K562 (cell line): Measurements from ENCODE around the gene FDX2. TPM values are rescaled to one million over a fixed set of nuclear protein-coding genes. Genes with fewer than 3 reads are reported as not detected.

Source experiments
- CBFA2T2 ChIP-seq: fragments of 450-650 bp; conservative IDR thresholded peaks from 2 replicates; pipeline ENCODE4 v1.6.1; 2017; ENCODE audit warnings: mild to moderate bottlenecking
- FOXA3 ChIP-seq, 2 experiments: fragments of 450-650 bp in 1 of 2; sonication (generic) in 1 of 2; formaldehyde crosslinking; IDR thresholded peaks in 1 of 2; conservative IDR thresholded peaks in 1 of 2; 2 replicates each; pipeline versions ENCODE4 v1.4.0 to v1.8.0; 2020 to 2022; ENCODE audit warnings: mild to moderate bottlenecking in 2 of 2, missing genetic modification reagents in 1 of 2
- GATAD2A ChIP-seq: fragments of 450-650 bp; IDR thresholded peaks from 2 replicates; pipeline ENCODE4 v1.6.1; 2017
- HCFC1 ChIP-seq: IDR thresholded peaks from 2 replicates; pipeline ENCODE4 v1.6.1; 2012; ENCODE audit warnings: low read depth, low read length, improper control_type of control experiment
- KLF6 ChIP-seq: fragments of 250-450 bp; sonication (Bioruptor Pico); IDR thresholded peaks from 2 replicates; pipeline ENCODE4 v1.4.0; 2020; ENCODE audit warnings: mild to moderate bottlenecking, moderate library complexity, borderline replicate concordance
- MECOM ChIP-seq: fragments of 250-450 bp; sonication (Bioruptor Pico); IDR thresholded peaks from 2 replicates; pipeline ENCODE4 v1.8.0; 2022; ENCODE audit warnings: inconsistent platforms
- NRF1 ChIP-seq, 2 experiments: fragments of 450-650 bp; IDR thresholded peaks in 1 of 2; conservative IDR thresholded peaks in 1 of 2; 2 replicates each; pipeline ENCODE4 v1.6.1; 2014; ENCODE audit warnings: mild to moderate bottlenecking in 2 of 2
- POLR2G ChIP-seq: fragments of 200-400 bp; formaldehyde crosslinking; IDR thresholded peaks from 2 replicates; pipeline ENCODE4 v1.6.1; 2017; ENCODE audit warnings: low read depth, mild to moderate bottlenecking, antibody characterized with exemption, low read length, moderate library complexity
- SIN3A ChIP-seq, 2 experiments: fragments of 150-350 bp in 1 of 2; IDR thresholded peaks; 2 replicates each; pipeline ENCODE4 v1.6.1; 2011 to 2016; ENCODE audit warnings: borderline replicate concordance in 2 of 2, low read depth in 2 of 2, low read length in 2 of 2, mild to moderate bottlenecking in 2 of 2, moderate library complexity in 2 of 2; ENCODE audit not compliant: control insufficient read depth in 1 of 2
- SREBF2 ChIP-seq: sonication (generic); formaldehyde crosslinking; IDR thresholded peaks from 2 replicates; pipeline ENCODE4 v1.4.0; 2020; ENCODE audit warnings: mild to moderate bottlenecking, missing genetic modification reagents
- SRF ChIP-seq, 2 experiments: fragments of 250-450, 450-650 bp in 1 of 2; sonication (Bioruptor Pico) in 1 of 2; sonication (generic) in 1 of 2; formaldehyde crosslinking; IDR thresholded peaks; 2 replicates each; pipeline versions ENCODE4 v1.5.0 to v1.5.1; 2020 to 2022; ENCODE audit warnings: mild to moderate bottlenecking in 1 of 2, missing genetic modification reagents in 1 of 2
- SUPT5H ChIP-seq: fragments of 450-650 bp; IDR thresholded peaks from 2 replicates; pipeline ENCODE4 v1.6.1; 2016
- TFE3 ChIP-seq: fragments of 450-650 bp; formaldehyde crosslinking; IDR thresholded peaks from 2 replicates; pipeline ENCODE4 v1.4.0; 2020; ENCODE audit warnings: mild to moderate bottlenecking, mixed read lengths
- THRAP3 ChIP-seq: fragments of 450-650 bp; IDR thresholded peaks from 2 replicates; pipeline ENCODE4 v1.6.1; 2016; ENCODE audit warnings: mild to moderate bottlenecking, inconsistent platforms, borderline replicate concordance
- VEZF1 ChIP-seq: fragments of 200-800 bp; sonication (Bioruptor generic); IDR thresholded peaks from 2 replicates; pipeline ENCODE4 v1.6.1; 2017; ENCODE audit warnings: missing genetic modification characterization, missing compliant biosample characterization
- ZBTB7A ChIP-seq: IDR thresholded peaks from 2 replicates; pipeline ENCODE4 v1.6.1; 2011; ENCODE audit warnings: low read depth, mild to moderate bottlenecking, low read length, moderate library complexity, borderline replicate concordance; ENCODE audit not compliant: control insufficient read depth
- ZNF124 ChIP-seq: sonication (generic); formaldehyde crosslinking; IDR thresholded peaks from 2 replicates; pipeline ENCODE4 v1.8.1; 2022; ENCODE audit warnings: missing genetic modification reagents
- ZNF184 ChIP-seq: sonication (generic); formaldehyde crosslinking; IDR thresholded peaks from 2 replicates; pipeline ENCODE4 v1.5.0; 2020; ENCODE audit warnings: missing genetic modification reagents
- ZNF224 ChIP-seq: sonication (generic); formaldehyde crosslinking; IDR thresholded peaks from 2 replicates; pipeline ENCODE4 v1.8.0; 2022; ENCODE audit warnings: mild to moderate bottlenecking, missing genetic modification reagents
- ZNF395 ChIP-seq: fragments of 200-800 bp; sonication (Bioruptor generic); IDR thresholded peaks from 2 replicates; pipeline ENCODE4 v1.6.1; 2017; ENCODE audit warnings: missing genetic modification characterization, missing compliant biosample characterization
- ZSCAN29 ChIP-seq: fragments of 450-650 bp; IDR thresholded peaks from 2 replicates; pipeline ENCODE4 v1.6.1; 2017
- polyA plus RNA-seq, 8 experiments: library from polyadenylated mRNA; depleted of rRNA in 4 of 8; stranded (reverse) in 5 of 8; unstranded in 3 of 8; fragments of >200 nt; fragmentation: Nextera tagmentation in 2 of 8; fragmentation: Illumina TruSeq in 1 of 8; extraction: Ambion mirVana in 2 of 8; extraction: Trizol in 1 of 8; gene quantifications; 2 replicates each; pipeline versions ENCODE4 v1.2.1 to v1.2.3, GENCODE V29; 2011 to 2014; ENCODE audit warnings: inconsistent platforms in 1 of 8, missing spikeins in 1 of 8
- total RNA-seq, 7 experiments: library from RNA; depleted of rRNA in 6 of 7; stranded (reverse); fragments of >200 nt in 6 of 7; fragmentation: Illumina TruSeq in 2 of 7; extraction: Trizol in 2 of 7; gene quantifications; 2 replicates each; pipeline versions ENCODE4 v1.2.1 to v1.2.3, GENCODE V29; 2011 to 2021; ENCODE audit warnings: low replicate concordance in 1 of 7

The FDX2 gene
- total and polyA plus RNA-seq, 9 of the 15 experiments (the other 6 are each of a cell fraction or from before 2014, with no cell fraction given) = 2.5 to 49.8 (median 29.7) TPM

GRCh38 chr19:10333758-10334587 lies 18.2 kb upstream of the FDX2 start (continued):
- TF ChIP-seq POLR2G (no peak), SREBF2 (CRISPR knock-in tag) (0 out of 2 replicates have a peak, but pooled peaks have one; percentile 75), ZNF184 (CRISPR knock-in tag) (no peak), FOXA3 (CRISPR knock-in tag; conservative IDR thresholded peaks at IDR 0.05 in 1 of 2, IDR thresholded peaks at IDR 0.05 in 1 of 2) (peak; percentile 36 to 95; a peak in 2 of 4 replicates), VEZF1 (CRISPR knock-in tag) (no peak), ZBTB7A (peak; percentile 62; the same call in 1 of the 2 replicates), MECOM (CRISPR knock-in tag) (0 out of 2 replicates have a peak, but pooled peaks have one; percentile 14), KLF6 (CRISPR knock-in tag) (no peak), HCFC1 (no peak), SUPT5H (no peak), NRF1 (conservative IDR thresholded peaks at IDR 0.05 in 1 of 2, IDR thresholded peaks at IDR 0.05 in 1 of 2) (no peak), SRF (CRISPR knock-in tag; IDR thresholded peaks at IDR 0.05) (no peak), ZNF395 (CRISPR knock-in tag) (no peak), ZNF124 (no peak), THRAP3 (no peak), ZNF224 (no peak), SIN3A (IDR thresholded peaks at IDR 0.05; ENCODE audit: borderline replicate concordance in 2 of 2, control insufficient read depth in 1 of 2, low read depth in 2 of 2, low read length in 2 of 2) (0 out of 4 replicates have a peak, but pooled peaks have one; percentile 13 to 31), TFE3 (CRISPR knock-in tag) (no peak), GATAD2A (no peak), ZSCAN29 (0 out of 2 replicates have a peak, but pooled peaks have one; percentile 56), CBFA2T2 (peak; percentile 86)
